ACC112 (cell line): ENCODE measurements around the gene HAUS2.
A peak's percentile ranks its signal among the peaks of the same experiment; 100 is the strongest.
"Not testable (repeated sequence)": the region's sequence is repeated elsewhere in the genome, so short reads cannot be mapped to it uniquely, and the experiment has no call there.

Experiments
- H2AFZ ChIP-seq: fragments of 200-600 bp; sonication (generic); one replicate; pipeline ENCODE4 v1.6.0; 2017; ENCODE audit warnings: antibody characterized with exemption, low read length; ENCODE audit not compliant: unreplicated experiment
- H3K27ac ChIP-seq: fragments of 200-600 bp; sonication (generic); 2 replicates; pipeline ENCODE4 v1.5.1; 2014; ENCODE audit warnings: low read depth, mild to moderate bottlenecking, antibody characterized with exemption, low read length, moderate library complexity
- H3K27me3 ChIP-seq: fragments of 200-600 bp; sonication (generic); 2 replicates; pipeline ENCODE4 v1.6.1; 2014; ENCODE audit warnings: mild to moderate bottlenecking, antibody characterized with exemption, low read length, moderate library complexity, mixed read lengths; ENCODE audit not compliant: insufficient read depth
- H3K36me3 ChIP-seq: fragments of 200-600 bp; sonication (generic); 2 replicates; pipeline ENCODE4 v1.6.1; 2016; ENCODE audit warnings: mild to moderate bottlenecking, antibody characterized with exemption, low read length, moderate library complexity, mixed read lengths; ENCODE audit not compliant: insufficient read depth
- H3K4me1 ChIP-seq: fragments of 200-600 bp; sonication (generic); one replicate; pipeline ENCODE4 v1.6.1; 2016; ENCODE audit warnings: low read length, mixed read lengths; ENCODE audit not compliant: insufficient read depth, unreplicated experiment, control insufficient read depth
- H3K4me3 ChIP-seq: fragments of 200-600 bp; sonication (generic); 2 replicates; pipeline ENCODE4 v1.5.1; 2014; ENCODE audit warnings: mild to moderate bottlenecking, low read depth, low read length
- H3K79me2 ChIP-seq: fragments of 200-600 bp; sonication (generic); one replicate; pipeline ENCODE4 v1.6.0; 2016; ENCODE audit warnings: low read length; ENCODE audit not compliant: control insufficient read depth, unreplicated experiment, insufficient read depth

Gene HAUS2

DNA sequence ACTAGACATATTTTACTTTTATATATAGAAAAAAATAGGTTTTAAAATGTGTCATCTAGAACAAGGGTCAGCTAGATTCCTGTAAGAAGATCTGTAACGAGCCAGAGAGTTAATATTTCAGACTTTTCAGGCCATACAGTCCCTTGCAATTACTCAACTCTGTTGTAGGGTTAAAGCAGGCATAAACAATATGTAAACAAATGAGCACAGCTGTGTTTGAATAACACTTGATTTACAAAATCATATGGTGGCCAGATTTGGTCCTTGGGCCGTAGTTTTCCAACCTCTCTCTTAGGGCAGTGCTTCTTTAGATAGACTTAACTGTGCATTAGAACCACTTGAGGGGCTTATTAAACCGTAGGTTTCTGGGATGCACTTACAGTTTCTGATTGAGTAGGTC is 19.7 kb upstream of the HAUS2 start:
- no peaks in the 10 kb centered on the region for H3K27me3 ChIP-seq
- no peak overlapping the region for H3K27ac ChIP-seq
- no peak overlapping the region for H3K4me3 ChIP-seq
- H3K4me1 ChIP-seq = no peaks in the 10 kb centered on the region
- no peaks in the 10 kb centered on the region for H3K79me2 ChIP-seq
- no peak overlapping the region for H2AFZ ChIP-seq
- H3K36me3 ChIP-seq = peaks cover 30% of the 10 kb centered on the region

- peaks cover 30% of the 10 kb centered on the region for H3K36me3 ChIP-seq
- no peak overlapping the region for H2AFZ ChIP-seq
- H3K4me3 ChIP-seq = no peak overlapping the region
- no peak overlapping the region for H3K27ac ChIP-seq
- no peaks in the 10 kb centered on the region for H3K27me3 ChIP-seq
- H3K79me2 ChIP-seq = no peaks in the 10 kb centered on the region
- no peaks in the 10 kb centered on the region for H3K4me1 ChIP-seq
Observed at GRCh38 chr15:42533246-42533645, 15.4 kb upstream of the HAUS2 start.

- Histone ChIP-seq H3K79me2 (peaks cover 46% of the 10 kb centered on the region), H2AFZ (no peak overlapping the region), H3K4me3 (0 out of 2 replicates have a peak overlapping the region, but pooled peaks have one; percentile 43), H3K27ac (no peak overlapping the region), H3K27me3 (no peaks in the 10 kb centered on the region), H3K36me3 (peaks cover 6% of the 10 kb centered on the region; the same call in 1 of the 2 replicates), H3K4me1 (peaks cover 28% of the 10 kb centered on the region)
Observed at GRCh38 chr15:42544853-42545629, 3.6 kb upstream of the HAUS2 start.

DNA sequence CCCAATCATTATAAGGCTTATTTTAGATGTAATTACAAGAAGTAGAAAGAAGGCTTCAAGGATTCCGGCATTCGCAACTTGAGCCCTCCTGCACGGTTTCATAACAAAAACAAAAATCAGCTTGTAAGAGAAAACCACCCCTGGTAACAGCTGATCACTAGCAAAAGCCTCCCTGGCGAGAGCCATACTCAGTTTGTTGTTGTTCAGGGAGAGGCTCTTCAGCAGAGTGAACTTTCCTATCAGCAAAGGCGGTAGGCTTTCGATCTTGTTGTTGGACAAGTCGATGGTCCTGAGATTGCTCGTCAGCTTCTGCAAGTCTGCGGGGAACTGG is 755 bp upstream of the HAUS2 start:
- H3K4me3 ChIP-seq = peak overlapping the region; percentile 83
- peaks cover 70% of the 10 kb centered on the region for H3K79me2 ChIP-seq
- peaks cover 10% of the 10 kb centered on the region; the same call in 1 of the 2 replicates for H3K36me3 ChIP-seq
- no peaks in the 10 kb centered on the region for H3K27me3 ChIP-seq
- H2AFZ ChIP-seq = peak overlapping the region; percentile 65
- peak overlapping the region; percentile 72; the same call in 1 of the 2 replicates for H3K27ac ChIP-seq
- H3K4me1 ChIP-seq = peaks cover 36% of the 10 kb centered on the region

GRCh38 chr15:42549032-42549491 is 424 bp downstream of the HAUS2 start:
- Histone ChIP-seq H3K27ac (peak overlapping the region; percentile 72), H3K27me3 (no peaks in the 10 kb centered on the region), H2AFZ (peak overlapping the region; percentile 65), H3K4me1 (peaks cover 36% of the 10 kb centered on the region), H3K4me3 (peak overlapping the region; percentile 83), H3K79me2 (peaks cover 79% of the 10 kb centered on the region), H3K36me3 (peaks cover 10% of the 10 kb centered on the region; the same call in 1 of the 2 replicates)

- H3K79me2 ChIP-seq = peaks cover 83% of the 10 kb centered on the region
- peaks cover 36% of the 10 kb centered on the region for H3K4me1 ChIP-seq
- H3K27ac ChIP-seq = no peak overlapping the region
- peak overlapping the region; percentile 83 for H3K4me3 ChIP-seq
- peaks cover 9% of the 10 kb centered on the region; the same call in 1 of the 2 replicates for H3K36me3 ChIP-seq
- H3K27me3 ChIP-seq = no peaks in the 10 kb centered on the region
- H2AFZ ChIP-seq = no peak overlapping the region
Observed at GRCh38 chr15:42549741-42550392, 1.2 kb downstream of the HAUS2 start.

- Histone ChIP-seq H3K4me1 (peaks cover 13% of the 10 kb centered on the region), H3K79me2 (peaks cover 67% of the 10 kb centered on the region), H3K27me3 (no peaks in the 10 kb centered on the region), H3K36me3 (0 out of 2 replicates have a peak, but pooled peaks cover 7% of the 10 kb centered on the region), H3K4me3 (no peak overlapping the region), H2AFZ (no peak overlapping the region), H3K27ac (no peak overlapping the region)
Observed at GRCh38 chr15:42553554-42553953, 4.9 kb downstream of the HAUS2 start.

GRCh38 chr15:42556550-42557207 is 8.0 kb downstream of the HAUS2 start:
- H3K27ac ChIP-seq, H3K27me3 ChIP-seq, H3K4me3 ChIP-seq, H3K4me1 ChIP-seq, H2AFZ ChIP-seq: not testable (repeated sequence)
- H3K79me2 ChIP-seq = peaks cover 40% of the 10 kb centered on the region
- peaks cover 26% of the 10 kb centered on the region for H3K36me3 ChIP-seq

DNA sequence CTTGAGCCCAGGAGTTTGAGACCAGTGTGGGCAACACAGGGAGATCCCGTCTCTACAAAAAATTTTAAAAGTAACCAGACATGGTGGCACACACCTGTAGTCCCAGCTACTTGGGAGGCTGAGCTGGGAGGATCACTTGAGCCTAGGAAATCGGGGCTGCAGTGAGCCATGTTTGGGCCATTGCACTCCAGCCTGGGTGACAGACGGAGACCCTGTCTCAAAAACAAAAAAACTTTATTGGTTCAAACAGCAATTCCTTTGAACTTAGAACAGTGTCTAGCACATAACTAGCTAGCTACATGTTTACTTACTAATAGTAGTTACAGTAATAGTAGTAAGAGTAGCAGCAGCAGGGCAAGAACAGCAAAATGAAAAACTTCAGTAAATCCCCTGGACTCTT is 10.1 kb downstream of the HAUS2 start:
- Histone ChIP-seq H3K27me3 (no peaks in the 10 kb centered on the region), H2AFZ (no peak overlapping the region), H3K27ac (no peak overlapping the region), H3K4me1 (no peaks in the 10 kb centered on the region), H3K36me3 (peaks cover 25% of the 10 kb centered on the region), H3K79me2 (peaks cover 24% of the 10 kb centered on the region), H3K4me3 (no peak overlapping the region)

GRCh38 chr15:42575188-42576039 is 26.8 kb downstream of the HAUS2 start, which contains the start of gene STARD9:
Gene STARD9, plus strand, starts transcription at chr15:42575606. Its CDS starts 110 bp downstream, at chr15:42575716.
- Histone ChIP-seq H3K27me3 (no peaks in the 10 kb centered on the region), H3K27ac (no peak within 1 kb of the TSS), H2AFZ (peak within 1 kb of the TSS; percentile 99), H3K79me2 (peaks cover 8% of the 10 kb centered on the region), H3K4me3 (peak within 1 kb of the TSS; percentile 87), H3K36me3 (no peaks in the 10 kb centered on the region), H3K4me1 (peaks cover 19% of the 10 kb centered on the region)
